Gastrocnemius medialis (tissue), 4 donors: ENCODE measurements around the gene WHRN. TPM values are rescaled to one million over a fixed set of nuclear protein-coding genes. Genes with fewer than 3 reads are reported as not detected.

ENCODE experiments used
- ATAC-seq, 2 donors: fragments of 150-250 bp; one replicate each; pipeline ENCODE4 v1.9.1; 2016
- DNase-seq, 2 donors: peaks; one replicate each; pipeline ENCODE4 v3.0.0-alpha.2; 2019
- H3K27ac ChIP-seq, 4 donors: fragments of 200-600 bp; sonication (generic); 1 replicate in 1 of 4; 2 replicates in 3 of 4; pipeline ENCODE4 v1.5.1; 2016 to 2018; ENCODE audit warnings: mild to moderate bottlenecking in 2 of 4, moderate library complexity in 1 of 4
- H3K27me3 ChIP-seq, 3 donors: fragments of 200-600 bp; sonication (generic) in 2 of 3; 1 replicate in 1 of 3; 2 replicates in 2 of 3; pipeline versions ENCODE4 v1.5.1 to v1.6.0; 2016 to 2019; ENCODE audit warnings: mild to moderate bottlenecking in 1 of 3, moderate library complexity in 1 of 3
- H3K36me3 ChIP-seq, 2 donors: fragments of 200-600 bp; sonication (generic) in 1 of 2; one replicate each; pipeline ENCODE4 v1.5.1; 2017 to 2018
- H3K4me1 ChIP-seq, 2 donors: fragments of 200-600 bp; sonication (generic) in 1 of 2; one replicate each; pipeline ENCODE4 v1.5.1; 2016 to 2017; ENCODE audit warnings: mild to moderate bottlenecking in 2 of 2
- H3K4me3 ChIP-seq, 4 donors: fragments of 200-600 bp; sonication (generic) in 3 of 4; 1 replicate in 1 of 4; 2 replicates in 3 of 4; pipeline ENCODE4 v1.5.1; 2016 to 2019; ENCODE audit warnings: mild to moderate bottlenecking in 2 of 4
- H3K9me3 ChIP-seq, 3 donors: fragments of 200-600 bp; sonication (generic) in 2 of 3; 1 replicate in 1 of 3; 2 replicates in 2 of 3; pipeline ENCODE4 v1.5.1; 2016 to 2019
- CTCF ChIP-seq, 5 experiments: fragments of 450-650 bp in 3 of 5; fragments of 200-600 bp in 2 of 5; sonication (generic) in 2 of 5; IDR thresholded peaks in 4 of 5; conservative IDR thresholded peaks in 1 of 5; 1 replicate in 4 of 5; 2 replicates in 1 of 5; pipeline ENCODE4 v1.5.1; 2016 to 2019; ENCODE audit warnings: antibody characterized with exemption in 5 of 5, mild to moderate bottlenecking in 3 of 5, moderate library complexity in 3 of 5
- POLR2A ChIP-seq, 2 donors: fragments of 450-650 bp; IDR thresholded peaks; one replicate each; pipeline ENCODE4 v1.6.1; 2017; ENCODE audit warnings: antibody characterized with exemption in 2 of 2, mild to moderate bottlenecking in 2 of 2, moderate library complexity in 2 of 2
- in situ Hi-C, 4 donors: fragments of 200-750 bp; cut with MboI; loops; one replicate each; pipeline versions ENCODE4 v1.15.0 to v1.8.0; 2017; ENCODE audit warnings: low sequenced_read_pairs in 4 of 4
- intact Hi-C: fragments of 100-400 bp; cut with DNase I; formaldehyde crosslinking; loops from one replicate; pipeline ENCODE4 v1.15.1; 2023; ENCODE audit warnings: low total_unique reads
- total RNA-seq, 4 donors: library from RNA; depleted of rRNA; stranded (reverse); fragments of >200 nt; gene quantifications; one replicate each; pipeline versions ENCODE4 v1.1.0 to v1.2.3, GENCODE V29; 2016

WHRN gene
- total RNA-seq, 4 donors from 2014 or later = 0.16 to 0.18 TPM; not detected in 2

DNA sequence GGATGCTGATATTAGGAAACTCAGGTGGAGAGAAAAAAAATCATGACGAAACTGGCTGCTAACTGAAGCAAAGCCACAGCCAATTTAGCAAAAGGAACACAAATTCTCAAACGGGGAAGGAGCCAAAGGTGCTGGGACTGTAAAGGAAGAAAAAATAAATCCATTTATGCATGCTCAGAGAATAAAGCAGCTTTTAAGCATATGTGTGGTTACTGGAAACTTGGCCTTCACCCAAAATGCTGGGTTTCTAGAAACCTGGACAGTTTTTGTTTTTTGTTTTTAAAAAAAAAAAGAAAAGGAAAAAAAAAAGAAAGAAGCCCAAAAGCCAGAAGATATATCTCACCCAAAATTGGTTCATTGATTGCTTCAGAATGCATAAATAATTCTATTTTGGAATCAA is 8.0 kb downstream of the WHRN start:
- H3K36me3 ChIP-seq = no peaks in the 10 kb centered on the region
- H3K4me1 ChIP-seq = no peaks in the 10 kb centered on the region
- H3K27ac ChIP-seq = no peak overlapping the region
- intact Hi-C loops = no loop called here
- H3K4me3 ChIP-seq = no peak overlapping the region
- ATAC-seq (no peak), DNase-seq (no peak)
- no peaks in the 10 kb centered on the region for H3K9me3 ChIP-seq
- H3K27me3 ChIP-seq = peaks cover 0 to 14% (median 3%) of the 10 kb centered on the region in 3 donors
- TF ChIP-seq CTCF (IDR thresholded peaks at IDR 0.05 in 4 of 5, conservative IDR thresholded peaks at IDR 0.05 in 1 of 5) = no peak
- no peak for TF ChIP-seq POLR2A (IDR thresholded peaks at IDR 0.05)
- in situ Hi-C loops = loop anchor here in 1 of 4 donors (25.0 kb wide), 1 partner anchor 140 kb away; no protein-coding TSS in a partner anchor

GRCh38 chr9:114496011-114496410 is 9.3 kb downstream of the WHRN start:
- Histone ChIP-seq H3K9me3 (no peaks in the 10 kb centered on the region), H3K4me3 (no peak overlapping the region), H3K4me1 (no peaks in the 10 kb centered on the region), H3K36me3 (no peaks in the 10 kb centered on the region), H3K27ac (no peak overlapping the region), H3K27me3 (peaks cover 0 to 14% (median 0%) of the 10 kb centered on the region in 3 donors)
- in situ Hi-C loops = loop anchor here in 1 of 4 donors (25.0 kb wide), 1 partner anchor 141 kb away; no protein-coding TSS in a partner anchor
- DNase-seq (no peak), ATAC-seq (no peak)
- intact Hi-C loops = no loop called here
- TF ChIP-seq CTCF (IDR thresholded peaks at IDR 0.05 in 4 of 5, conservative IDR thresholded peaks at IDR 0.05 in 1 of 5) (no peak), POLR2A (IDR thresholded peaks at IDR 0.05) (no peak)

- Histone ChIP-seq H3K4me1 (no peaks in the 10 kb centered on the region), H3K27me3 (peaks cover 0 to 8% (median 0%) of the 10 kb centered on the region in 3 donors), H3K27ac (no peak overlapping the region), H3K36me3 (no peaks in the 10 kb centered on the region), H3K4me3 (no peak overlapping the region), H3K9me3 (no peaks in the 10 kb centered on the region)
- TF ChIP-seq CTCF (IDR thresholded peaks at IDR 0.05 in 4 of 5, conservative IDR thresholded peaks at IDR 0.05 in 1 of 5) = no peak
- TF ChIP-seq POLR2A (IDR thresholded peaks at IDR 0.05) = no peak
- no peak for ATAC-seq
- DNase-seq = no peak
- intact Hi-C loops (no loop called here), in situ Hi-C loops (loop anchor here in 1 of 4 donors (25.0 kb wide), 1 partner anchor 142 kb away; no protein-coding TSS in a partner anchor)
Observed at GRCh38 chr9:114494776-114495569, 10.3 kb downstream of the WHRN start.

- H3K9me3 ChIP-seq = no peaks in the 10 kb centered on the region
- TF ChIP-seq CTCF (IDR thresholded peaks at IDR 0.05 in 4 of 5, conservative IDR thresholded peaks at IDR 0.05 in 1 of 5) = no peak
- no peak for TF ChIP-seq POLR2A (IDR thresholded peaks at IDR 0.05)
- no peaks in the 10 kb centered on the region for H3K36me3 ChIP-seq
- DNase-seq = no peak
- in situ Hi-C loops (loop anchor here in 1 of 4 donors (25.0 kb wide), 1 partner anchor 144 kb away; no protein-coding TSS in a partner anchor), intact Hi-C loops (no loop called here)
- H3K27ac ChIP-seq = no peak overlapping the region
- peaks cover 0 to 7% (median 0%) of the 10 kb centered on the region in 3 donors for H3K27me3 ChIP-seq
- no peaks in the 10 kb centered on the region for H3K4me1 ChIP-seq
- no peak for ATAC-seq
- H3K4me3 ChIP-seq = no peak overlapping the region
Observed at GRCh38 chr9:114493521-114494184, 11.6 kb downstream of the WHRN start.
